Liver (tissue), 9 donors: Measurements from ENCODE around the gene C6orf132. TPM values are rescaled to one million over a fixed set of nuclear protein-coding genes. Genes with fewer than 3 reads are reported as not detected.

Source experiments
- DNase-seq: peaks from one replicate; pipeline ENCODE4 v3.0.0-alpha.2; 2017; ENCODE audit warnings: low spot score
- H3K27ac ChIP-seq, 2 donors: one replicate each; pipeline ENCODE4 v1.7.0; 2013; ENCODE audit warnings: inconsistent platforms in 2 of 2, low read length in 2 of 2, control low read depth in 1 of 2, low read depth in 1 of 2, mild to moderate bottlenecking in 1 of 2
- H3K27me3 ChIP-seq, 4 donors: one replicate each; pipeline versions ENCODE4 v1.6.1 to v1.7.0; 2013; ENCODE audit warnings: low read length in 3 of 4, inconsistent platforms in 1 of 4, mild to moderate bottlenecking in 1 of 4, moderate library complexity in 1 of 4; ENCODE audit not compliant: control insufficient read depth in 4 of 4, insufficient read depth in 4 of 4
- H3K36me3 ChIP-seq, 4 donors: one replicate each; pipeline versions ENCODE4 v1.6.1 to v1.7.0; 2013; ENCODE audit warnings: low read length in 3 of 4, mild to moderate bottlenecking in 3 of 4, low read depth in 1 of 4, moderate library complexity in 1 of 4; ENCODE audit not compliant: control insufficient read depth in 4 of 4, insufficient read depth in 3 of 4
- H3K4me1 ChIP-seq, 4 donors: one replicate each; pipeline versions ENCODE4 v1.6.1 to v1.7.0; 2013; ENCODE audit warnings: low read length in 3 of 4, mild to moderate bottlenecking in 3 of 4, moderate library complexity in 1 of 4; ENCODE audit not compliant: control insufficient read depth in 4 of 4, insufficient read depth in 4 of 4
- H3K4me3 ChIP-seq, 3 donors: one replicate each; pipeline versions ENCODE4 v1.6.1 to v1.7.0; 2013; ENCODE audit warnings: low read length in 3 of 3, control low read depth in 1 of 3, low read depth in 1 of 3, mild to moderate bottlenecking in 1 of 3
- H3K9ac ChIP-seq, 2 donors: one replicate each; pipeline ENCODE4 v1.7.0; 2013; ENCODE audit warnings: low read length in 2 of 2, mild to moderate bottlenecking in 2 of 2, moderate library complexity in 2 of 2, control low read depth in 1 of 2, low read depth in 1 of 2
- H3K9me3 ChIP-seq, 4 donors: one replicate each; pipeline versions ENCODE4 v1.6.1 to v1.7.0; 2013; ENCODE audit warnings: low read length in 3 of 4; ENCODE audit not compliant: control insufficient read depth in 4 of 4
- EGR1 ChIP-seq, 2 donors: IDR thresholded peaks; 2 replicates each; pipeline ENCODE4 v1.6.1; 2016 to 2018; ENCODE audit warnings: antibody characterized with exemption in 2 of 2, low read depth in 2 of 2
- FOXA1 ChIP-seq: IDR thresholded peaks from 2 replicates; pipeline ENCODE4 v1.6.1; 2016; ENCODE audit warnings: antibody characterized with exemption
- FOXA2 ChIP-seq: IDR thresholded peaks from 2 replicates; pipeline ENCODE4 v1.6.1; 2016; ENCODE audit warnings: antibody characterized with exemption
- GABPA ChIP-seq, 2 donors: IDR thresholded peaks in 1 of 2; conservative IDR thresholded peaks in 1 of 2; 2 replicates each; pipeline ENCODE4 v1.6.1; 2016; ENCODE audit warnings: antibody characterized with exemption in 2 of 2, mild to moderate bottlenecking in 1 of 2, moderate library complexity in 1 of 2
- HNF4G ChIP-seq: IDR thresholded peaks from 2 replicates; pipeline ENCODE4 v1.6.1; 2016; ENCODE audit warnings: antibody characterized with exemption
- JUND ChIP-seq, 2 donors: IDR thresholded peaks; 2 replicates each; pipeline ENCODE4 v1.6.1; 2016; ENCODE audit warnings: antibody characterized with exemption in 2 of 2
- MAX ChIP-seq: IDR thresholded peaks from 2 replicates; pipeline ENCODE4 v1.6.1; 2016; ENCODE audit warnings: antibody characterized with exemption
- NR2F2 ChIP-seq: IDR thresholded peaks from 2 replicates; pipeline ENCODE4 v1.6.1; 2016; ENCODE audit warnings: antibody characterized with exemption
- RAD21 ChIP-seq, 2 donors: IDR thresholded peaks; 2 replicates each; pipeline ENCODE4 v1.6.1; 2016; ENCODE audit warnings: antibody characterized with exemption in 2 of 2, mild to moderate bottlenecking in 2 of 2
- REST ChIP-seq: IDR thresholded peaks from 2 replicates; pipeline ENCODE4 v1.6.1; 2016; ENCODE audit warnings: antibody characterized with exemption, mild to moderate bottlenecking
- RXRA ChIP-seq, 2 donors: IDR thresholded peaks; 2 replicates each; pipeline ENCODE4 v1.6.1; 2017 to 2018; ENCODE audit warnings: antibody characterized with exemption in 2 of 2, mild to moderate bottlenecking in 1 of 2
- SP1 ChIP-seq: IDR thresholded peaks from 2 replicates; pipeline ENCODE4 v1.6.1; 2018; ENCODE audit warnings: antibody characterized with exemption, mild to moderate bottlenecking
- TAF1 ChIP-seq: conservative IDR thresholded peaks from 2 replicates; pipeline ENCODE4 v1.6.1; 2016; ENCODE audit warnings: antibody characterized with exemption, mild to moderate bottlenecking
- YY1 ChIP-seq: IDR thresholded peaks from 2 replicates; pipeline ENCODE4 v1.6.1; 2016; ENCODE audit warnings: antibody characterized with exemption, mild to moderate bottlenecking
- ZBTB33 ChIP-seq: IDR thresholded peaks from 2 replicates; pipeline ENCODE4 v1.6.1; 2016; ENCODE audit warnings: antibody characterized with exemption
- WGBS: extraction: QIAGEN DNeasy Blood & Tissue Kit; methylation state at CpG from one replicate; pipeline ENCODE4 v1.1.7; 2013; 5-methylcytosine and 5-hydroxymethylcytosine counted together
- polyA plus RNA-seq, 2 donors: library from polyadenylated mRNA; stranded (reverse) in 1 of 2; unstranded in 1 of 2; fragments of 200-250 nt in 1 of 2; fragments of >200 nt in 1 of 2; fragmentation: Nextera tagmentation in 1 of 2; extraction: Ambion mirVana in 1 of 2; gene quantifications; one replicate each; pipeline versions ENCODE4 v1.2.1 to v1.2.3, GENCODE V29; 2013 to 2015
- total RNA-seq, 2 donors: library from RNA; depleted of rRNA; stranded (reverse); fragments of >200 nt; gene quantifications; one replicate each; pipeline ENCODE4 v1.2.3, GENCODE V29; 2014
- TF ChIP-seq, protein P1 (sequence below): fragments of 150-350 bp; IDR thresholded peaks from 2 replicates; pipeline ENCODE4 v1.5.1; 2017; ENCODE audit warnings: improper control_type of control experiment, low read depth, low read length; ENCODE audit not compliant: missing input control
- TF ChIP-seq, protein P2 (sequence below): IDR thresholded peaks from 2 replicates; pipeline ENCODE4 v1.6.1; 2016; ENCODE audit warnings: antibody characterized with exemption
- donor health status: healthy.
- donor health status: healthy.
- donor health status: healthy.
- donor health status: healthy.
- donor health status: healthy.

Gene C6orf132
- total and polyA plus RNA-seq, 4 donors = 0.07 to 0.25 (median 0.24) TPM; not detected in 1

DNA sequence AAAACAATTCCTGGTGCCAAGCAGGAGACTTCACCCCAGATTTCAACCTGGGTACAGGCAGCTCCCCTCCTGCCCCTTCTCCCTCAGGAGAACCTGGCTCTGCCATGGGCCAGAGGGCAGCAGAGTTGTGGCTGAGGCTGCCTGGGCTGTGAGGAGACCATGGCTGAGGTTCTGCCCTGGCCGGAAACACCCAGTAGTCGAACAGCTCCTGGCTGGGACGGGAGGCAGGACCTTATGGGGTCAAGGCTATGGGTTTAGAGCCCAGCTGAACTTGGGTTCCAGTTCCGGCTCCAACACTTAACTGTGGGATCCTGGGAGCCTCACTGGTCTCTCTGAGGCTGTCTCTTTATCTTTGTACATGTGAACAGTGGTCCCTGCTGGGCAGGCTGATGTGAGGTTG is 8.5 kb downstream of the C6orf132 start:
- Histone ChIP-seq H3K36me3 (no peaks in the 10 kb centered on the region), H3K4me1 (peaks cover 0 to 2% (median 0%) of the 10 kb centered on the region in 4 donors), H3K4me3 (no peak overlapping the region), H3K9me3 (no peaks in the 10 kb centered on the region), H3K27me3 (no peaks in the 10 kb centered on the region), H3K27ac (no peak overlapping the region), H3K9ac (no peak overlapping the region)
- no peak for DNase-seq
- TF ChIP-seq RAD21 (IDR thresholded peaks at IDR 0.05) (no peak), HNF4G (no peak), YY1 (no peak), MAX (no peak), NR2F2 (no peak), SP1 (no peak), TAF1 (no peak)
- WGBS = 92% methylated on average over 4 of the region's 4 CpGs

DNA sequence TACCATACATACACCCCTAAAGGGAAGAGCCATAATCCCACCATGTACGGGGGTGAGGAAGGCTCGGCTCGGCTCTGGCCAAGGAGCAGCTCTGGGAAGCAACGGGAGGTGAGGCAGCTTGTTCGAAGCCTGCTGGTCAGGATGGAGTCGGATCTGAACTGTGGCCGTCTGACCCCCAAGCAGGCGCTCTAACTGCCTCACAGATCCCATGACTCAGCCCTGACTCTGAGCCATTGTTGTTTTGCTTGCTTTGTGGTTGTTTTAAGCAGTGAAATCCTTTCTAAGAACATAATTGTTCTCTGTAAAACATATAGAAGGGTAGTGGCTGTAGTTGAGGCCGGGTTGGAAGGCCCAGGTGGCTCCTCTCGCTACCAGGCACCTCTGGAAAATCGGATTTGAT is 10.9 kb downstream of the C6orf132 start:
- WGBS = 93% methylated on average over 11 of the region's 11 CpGs
- H3K27me3 ChIP-seq = no peaks in the 10 kb centered on the region
- H3K4me3 ChIP-seq = no peak overlapping the region
- TF ChIP-seq REST (no peak), SP1 (no peak), MAX (no peak), YY1 (no peak), ZBTB33 (no peak), FOXA2 (no peak), RXRA (IDR thresholded peaks at IDR 0.05) (no peak), HNF4G (no peak), NR2F2 (no peak), EGR1 (IDR thresholded peaks at IDR 0.05; ENCODE audit: low read depth in 2 of 2) (no peak), GABPA (IDR thresholded peaks at IDR 0.05 in 1 of 2, conservative IDR thresholded peaks at IDR 0.05 in 1 of 2) (no peak), FOXA1 (no peak), TAF1 (no peak), JUND (IDR thresholded peaks at IDR 0.05) (no peak)
- TF ChIP-seq, protein P1, sequence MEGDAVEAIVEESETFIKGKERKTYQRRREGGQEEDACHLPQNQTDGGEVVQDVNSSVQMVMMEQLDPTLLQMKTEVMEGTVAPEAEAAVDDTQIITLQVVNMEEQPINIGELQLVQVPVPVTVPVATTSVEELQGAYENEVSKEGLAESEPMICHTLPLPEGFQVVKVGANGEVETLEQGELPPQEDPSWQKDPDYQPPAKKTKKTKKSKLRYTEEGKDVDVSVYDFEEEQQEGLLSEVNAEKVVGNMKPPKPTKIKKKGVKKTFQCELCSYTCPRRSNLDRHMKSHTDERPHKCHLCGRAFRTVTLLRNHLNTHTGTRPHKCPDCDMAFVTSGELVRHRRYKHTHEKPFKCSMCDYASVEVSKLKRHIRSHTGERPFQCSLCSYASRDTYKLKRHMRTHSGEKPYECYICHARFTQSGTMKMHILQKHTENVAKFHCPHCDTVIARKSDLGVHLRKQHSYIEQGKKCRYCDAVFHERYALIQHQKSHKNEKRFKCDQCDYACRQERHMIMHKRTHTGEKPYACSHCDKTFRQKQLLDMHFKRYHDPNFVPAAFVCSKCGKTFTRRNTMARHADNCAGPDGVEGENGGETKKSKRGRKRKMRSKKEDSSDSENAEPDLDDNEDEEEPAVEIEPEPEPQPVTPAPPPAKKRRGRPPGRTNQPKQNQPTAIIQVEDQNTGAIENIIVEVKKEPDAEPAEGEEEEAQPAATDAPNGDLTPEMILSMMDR = no peak
- TF ChIP-seq, protein P2, sequence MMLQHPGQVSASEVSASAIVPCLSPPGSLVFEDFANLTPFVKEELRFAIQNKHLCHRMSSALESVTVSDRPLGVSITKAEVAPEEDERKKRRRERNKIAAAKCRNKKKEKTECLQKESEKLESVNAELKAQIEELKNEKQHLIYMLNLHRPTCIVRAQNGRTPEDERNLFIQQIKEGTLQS = no peak
- H3K9me3 ChIP-seq = no peaks in the 10 kb centered on the region
- no peak for DNase-seq
- H3K36me3 ChIP-seq = no peaks in the 10 kb centered on the region
- no peaks in the 10 kb centered on the region for H3K4me1 ChIP-seq
- H3K9ac ChIP-seq = no peak overlapping the region
- no peak overlapping the region for H3K27ac ChIP-seq
